ENCODE measurements around the gene WDR7.

WDR7 gene

DNA sequence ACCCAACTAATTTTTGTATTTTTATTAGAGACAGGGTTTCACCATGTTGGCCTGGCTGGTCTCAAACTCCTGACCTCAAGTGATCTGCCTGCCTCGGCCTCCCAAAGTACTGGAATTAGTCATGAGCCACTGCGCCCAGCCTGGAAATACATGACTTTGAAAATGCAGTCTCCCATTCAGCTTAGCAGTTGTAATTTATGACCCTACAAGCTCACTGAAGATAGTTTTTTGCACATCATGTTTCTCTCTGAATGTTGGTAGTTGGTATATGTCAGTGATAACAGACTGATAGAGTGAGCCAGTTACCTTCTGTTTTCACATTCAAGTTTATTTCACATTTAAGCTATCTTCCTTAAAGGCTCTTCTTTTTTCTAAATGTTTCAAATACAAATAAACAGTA is 7.1 kb downstream of the WDR7 start:
- no peak for DNase-seq

- no peak for DNase-seq
These were observed 8.0 kb downstream of the WDR7 start for GRCh38 chr18:56659111-56659510.

- DNase-seq: no peak
These were observed 9.5 kb downstream of the WDR7 start for GRCh38 chr18:56660655-56661054.

GRCh38 chr18:56661360-56662062 is 10.4 kb downstream of the WDR7 start:
- no peak for DNase-seq

DNA sequence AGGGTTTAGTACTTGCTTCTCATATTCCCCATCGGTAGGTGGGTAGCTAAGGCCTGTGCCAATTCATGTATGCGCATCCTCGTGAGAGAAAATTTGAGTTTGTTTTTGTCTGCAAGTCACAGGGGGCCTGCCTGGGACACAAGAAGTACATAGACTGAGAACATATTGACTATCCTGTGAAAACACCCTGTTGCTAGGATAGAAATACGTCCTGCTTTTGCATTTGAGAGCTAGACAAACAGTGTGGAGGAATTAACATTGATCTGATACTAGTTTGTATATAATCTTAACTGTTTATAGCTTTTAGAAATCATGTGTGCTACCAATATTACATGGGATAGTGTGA is 10.9 kb downstream of the WDR7 start:
- DNase-seq: no peak

DNA sequence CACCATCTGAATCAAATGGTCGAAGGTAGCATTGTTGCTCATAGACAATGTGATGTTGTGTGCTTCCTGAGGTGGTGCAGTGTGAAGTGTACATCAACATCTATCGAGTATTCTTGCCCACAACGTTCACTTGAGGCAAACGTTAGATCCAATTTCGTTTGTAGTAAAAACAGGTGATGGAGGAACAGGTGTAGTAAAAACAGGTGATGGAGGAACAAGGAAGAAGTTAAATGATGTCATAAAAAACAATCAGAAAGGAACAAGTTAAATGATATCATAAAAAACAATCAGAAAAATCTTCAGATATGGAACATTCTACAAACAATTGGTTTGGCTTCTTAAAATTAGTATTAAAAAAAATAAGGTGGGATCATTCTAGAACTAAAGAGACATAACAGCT is 11.3 kb downstream of the WDR7 start:
- DNase-seq: no peak

- no peak for DNase-seq
These were observed 11.7 kb downstream of the WDR7 start for GRCh38 chr18:56662902-56663301.

DNA sequence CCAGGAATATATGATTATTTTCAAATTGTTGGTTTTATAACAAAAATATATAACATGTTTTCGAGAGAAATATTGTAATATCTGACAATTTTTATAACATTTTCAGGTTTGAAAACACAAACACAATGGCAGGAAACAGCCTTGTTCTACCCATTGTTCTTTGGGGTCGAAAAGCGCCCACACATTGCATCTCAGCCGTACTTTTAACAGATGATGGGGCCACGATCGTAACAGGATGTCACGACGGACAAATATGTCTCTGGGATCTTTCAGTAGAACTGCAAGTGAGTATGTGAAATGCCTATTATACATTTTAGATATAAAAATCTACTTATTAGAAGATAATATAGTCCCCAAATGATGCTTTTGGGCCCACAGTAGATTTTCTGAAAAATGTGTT is 21.2 kb downstream of the WDR7 start:
- DNase-seq: no peak

GRCh38 chr18:56672981-56673380 is 21.8 kb downstream of the WDR7 start:
- no peak for DNase-seq

DNA sequence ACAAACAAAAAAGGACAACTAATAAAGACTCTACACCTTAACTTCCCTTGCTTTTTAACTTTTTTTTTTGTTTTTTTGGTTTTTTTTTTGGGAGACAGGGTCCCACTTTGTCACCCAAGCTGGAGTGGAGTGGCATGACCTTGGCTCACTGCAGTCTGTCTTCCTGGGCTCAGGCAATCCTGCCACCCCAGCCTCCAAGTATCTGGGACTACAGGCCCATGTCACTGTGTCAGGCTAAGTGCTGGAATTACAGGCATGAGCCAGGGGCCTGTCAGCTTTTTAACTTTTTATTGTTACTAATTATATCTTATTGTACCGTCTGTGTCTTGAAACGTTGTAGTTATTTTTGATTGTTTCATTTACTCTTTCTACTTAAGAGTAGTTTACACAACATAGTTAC is 25.5 kb downstream of the WDR7 start:
- no peak for DNase-seq

- DNase-seq: no peak
These were observed 27.8 kb downstream of the WDR7 start for GRCh38 chr18:56678836-56679565.

GRCh38 chr18:56684277-56684676 is 33.1 kb downstream of the WDR7 start:
- no peak for DNase-seq

- no peak for DNase-seq
These were observed 40.4 kb downstream of the WDR7 start for GRCh38 chr18:56691530-56691929.

DNA sequence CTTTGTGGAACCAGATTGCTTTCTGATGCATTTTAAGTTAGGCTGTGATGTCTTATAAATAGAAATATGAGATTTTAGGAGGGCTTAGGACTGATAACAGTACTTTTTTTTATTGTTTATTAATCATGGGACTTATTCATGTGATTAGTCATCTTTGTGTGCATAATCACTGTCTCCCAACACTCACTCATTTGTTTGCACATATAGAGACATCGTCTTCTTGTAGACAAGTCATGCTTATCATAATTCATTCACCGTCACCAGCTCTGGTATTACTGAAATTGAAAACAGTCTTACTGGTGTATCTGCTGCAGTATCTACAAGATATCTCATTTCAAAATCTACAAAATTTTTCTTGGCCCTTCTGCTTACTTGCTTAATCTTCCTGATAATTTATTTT is 45.8 kb downstream of the WDR7 start:
- DNase-seq: no peak

- no peak for DNase-seq
These were observed 51.8 kb downstream of the WDR7 start for GRCh38 chr18:56702946-56703345.

DNA sequence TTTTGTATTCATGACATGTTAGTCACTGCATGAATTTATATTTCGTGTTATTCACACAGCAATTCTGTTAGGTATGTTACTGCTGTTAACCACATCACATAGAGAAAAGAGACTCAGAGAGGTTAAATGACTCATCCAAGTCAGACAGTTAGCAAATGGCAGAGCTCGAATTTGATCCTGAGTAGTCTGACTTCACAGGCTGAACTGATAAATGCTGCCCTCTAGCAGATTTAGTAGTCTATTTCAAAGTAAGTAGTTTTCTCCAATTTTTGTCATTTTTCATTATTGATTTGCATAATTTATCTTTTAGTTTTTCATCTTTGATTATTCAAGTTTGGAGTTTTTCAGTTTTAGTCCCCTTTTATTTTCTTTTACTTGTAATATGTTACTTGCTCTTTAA is 58.3 kb downstream of the WDR7 start:
- no peak for DNase-seq

DNA sequence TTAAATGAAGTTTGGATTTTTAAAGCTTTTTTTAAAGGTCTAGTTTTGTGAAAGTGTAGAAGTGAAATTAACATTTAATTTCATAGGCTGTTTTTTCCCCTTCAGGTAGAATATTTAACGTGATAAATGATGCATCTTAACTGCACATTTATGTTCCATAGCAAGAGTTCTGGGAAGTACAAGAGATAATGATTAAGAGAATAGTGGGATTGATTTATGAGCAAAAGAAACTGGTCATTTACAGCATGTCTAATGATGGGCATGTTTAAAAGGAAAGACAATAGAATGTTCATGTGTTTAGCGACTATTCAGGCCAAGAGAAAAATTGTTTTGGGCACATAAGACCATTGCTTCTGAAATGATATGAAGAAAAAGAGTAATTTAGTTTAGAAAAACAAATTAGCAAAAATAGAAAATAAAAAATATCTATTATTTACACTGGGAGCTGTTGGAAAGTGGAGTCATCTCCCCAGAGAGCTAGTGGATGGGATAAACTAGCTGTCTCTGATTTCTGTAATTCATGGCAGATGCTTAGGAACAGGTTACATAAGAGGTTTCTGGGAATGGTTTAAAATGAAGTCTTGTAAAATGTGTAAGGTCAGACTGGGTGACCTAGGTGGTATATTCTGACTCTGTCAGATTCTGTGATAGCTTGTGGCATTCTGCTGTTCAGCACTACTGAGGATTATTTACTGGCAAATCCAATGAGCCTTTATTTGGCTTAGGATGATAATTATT is 60.7 kb downstream of the WDR7 start:
- no peak for DNase-seq

GRCh38 chr18:56712761-56713160 is 61.6 kb downstream of the WDR7 start:
- no peak for DNase-seq

- no peak for DNase-seq
These were observed 64.0 kb downstream of the WDR7 start for GRCh38 chr18:56715121-56715520.

- DNase-seq: no peak
These were observed 65.6 kb downstream of the WDR7 start for GRCh38 chr18:56716692-56717146.

DNA sequence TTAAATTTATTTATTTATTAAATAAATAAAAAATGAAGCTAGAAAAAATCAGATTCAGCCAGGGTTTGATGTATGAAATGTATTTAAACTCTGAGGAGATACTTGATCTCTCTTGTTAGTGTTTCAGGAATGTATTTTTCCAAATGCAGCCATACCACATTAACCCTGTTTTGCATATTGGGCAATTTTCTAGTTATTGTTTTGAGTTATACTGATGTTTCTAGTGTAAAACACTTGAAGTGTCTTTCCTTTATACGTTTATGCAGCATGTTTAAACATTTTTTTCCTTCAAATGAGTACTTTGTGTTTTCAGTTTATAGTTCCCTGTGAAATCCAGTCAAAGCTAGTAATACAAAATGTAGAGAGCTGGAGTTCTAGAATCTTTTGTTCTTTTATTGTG is 69.9 kb downstream of the WDR7 start:
- no peak for DNase-seq

GRCh38 chr18:56721491-56721890 is 70.3 kb downstream of the WDR7 start:
- no peak for DNase-seq

- no peak for DNase-seq
These were observed 71.4 kb downstream of the WDR7 start for GRCh38 chr18:56722518-56722917.

- DNase-seq: no peak
These were observed 71.9 kb downstream of the WDR7 start for GRCh38 chr18:56723068-56723467.

Data from NCI-H1092 (cell line).